Uterus (tissue), 2 donors: ENCODE measurements around the gene HOXB5.

ENCODE experiments used
- CTCF ChIP-seq, 4 experiments: fragments of 200-600 bp in 2 of 4; fragments of 450-650 bp in 2 of 4; sonication (generic) in 2 of 4; IDR thresholded peaks; one replicate each; pipeline ENCODE4 v1.5.1; 2016 to 2019; ENCODE audit warnings: antibody characterized with exemption in 4 of 4, mild to moderate bottlenecking in 2 of 4, moderate library complexity in 1 of 4
- POLR2A ChIP-seq, 2 donors: fragments of 450-650 bp; IDR thresholded peaks; one replicate each; pipeline ENCODE4 v1.6.1; 2016; ENCODE audit warnings: antibody characterized with exemption in 2 of 2, mild to moderate bottlenecking in 1 of 2, moderate library complexity in 1 of 2

DNA sequence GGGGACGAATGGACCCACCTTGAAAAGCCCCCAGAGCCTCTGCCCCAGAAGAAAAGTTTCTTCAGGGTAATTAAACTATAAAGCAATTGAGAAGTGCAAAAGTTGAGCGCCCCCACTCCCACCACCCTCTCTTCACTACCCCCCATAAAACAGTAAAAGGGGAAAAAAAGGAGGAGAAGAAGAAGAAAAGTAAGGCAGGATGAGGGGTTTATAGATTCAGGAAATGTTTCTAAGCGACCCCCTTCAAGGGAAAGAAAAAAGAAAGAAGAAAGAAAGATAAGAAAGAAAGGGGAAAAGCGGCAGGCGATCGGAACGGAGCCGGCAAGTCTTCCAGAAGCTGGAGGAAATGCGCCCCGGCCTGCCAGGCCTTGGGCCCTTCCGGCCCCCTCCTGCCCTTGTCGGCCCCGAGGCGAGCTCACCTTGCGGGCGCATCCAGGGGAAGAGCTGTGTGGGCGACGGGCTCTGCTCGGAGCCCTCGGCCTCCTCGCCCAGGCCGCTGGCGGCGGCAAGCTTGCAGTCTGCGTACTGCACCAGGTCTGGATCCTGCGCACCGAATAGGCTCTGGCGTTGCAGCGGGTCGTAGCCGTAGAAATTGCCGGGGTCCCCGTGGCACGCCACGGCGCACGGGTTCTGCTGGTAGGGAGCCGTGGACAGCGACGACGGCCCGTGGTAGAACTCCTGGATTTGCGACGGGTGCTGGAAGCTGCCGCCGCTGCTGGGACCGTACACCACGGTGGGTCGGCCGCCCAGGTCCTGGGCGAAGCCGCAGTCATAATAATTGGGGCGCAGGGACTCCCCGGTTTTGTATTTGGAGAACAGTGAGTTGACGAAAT is 20.5 kb upstream of the HOXB5 start:
- TF ChIP-seq CTCF (IDR thresholded peaks at IDR 0.05) (no peak), POLR2A (IDR thresholded peaks at IDR 0.05) (no peak)
